ENCODE data around the gene HAT1.

HAT1 gene

DNA sequence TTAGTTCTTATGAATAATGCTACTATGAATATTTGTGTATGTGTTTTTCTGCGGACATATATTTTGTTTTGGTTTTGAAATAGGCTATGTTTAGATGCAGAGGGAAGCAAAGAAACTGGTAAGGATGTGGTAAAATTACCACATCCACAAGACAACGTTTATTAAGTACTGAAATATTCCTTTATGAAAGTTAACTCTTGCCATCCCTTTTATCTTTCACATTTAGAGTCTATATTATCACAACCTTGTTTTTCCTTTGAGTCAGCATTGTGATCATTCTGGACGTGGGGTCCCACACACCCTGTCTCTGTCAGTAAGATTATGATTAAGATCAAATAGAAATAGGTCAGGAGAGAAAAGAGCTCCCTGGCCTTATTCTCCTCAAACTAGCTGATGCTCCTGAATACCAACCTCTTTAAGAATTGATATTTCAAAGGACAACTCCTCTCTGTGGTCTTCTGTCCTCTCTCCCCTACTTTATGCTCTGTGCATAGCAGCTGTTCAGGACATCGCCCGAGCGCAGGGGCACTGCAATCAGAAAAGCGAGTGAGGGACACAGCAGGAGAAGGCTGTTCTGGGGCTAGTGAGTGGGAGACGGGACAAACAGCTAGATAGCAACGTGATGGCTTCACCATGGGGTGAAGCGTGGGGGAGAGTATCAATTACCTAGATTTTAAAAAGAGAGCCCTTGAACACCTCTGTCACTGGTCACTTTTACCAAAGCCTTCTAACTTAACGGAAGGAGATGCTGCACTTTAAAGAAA lies 89.7 kb downstream of the HAT1 start:
- H3K4me3 ChIP-seq (ENCODE audit: low read length): no peak overlapping the region
- TF ChIP-seq ZNF274 (IDR thresholded peaks at IDR 0.05; ENCODE audit: low read depth, low read length): no peak

DNA sequence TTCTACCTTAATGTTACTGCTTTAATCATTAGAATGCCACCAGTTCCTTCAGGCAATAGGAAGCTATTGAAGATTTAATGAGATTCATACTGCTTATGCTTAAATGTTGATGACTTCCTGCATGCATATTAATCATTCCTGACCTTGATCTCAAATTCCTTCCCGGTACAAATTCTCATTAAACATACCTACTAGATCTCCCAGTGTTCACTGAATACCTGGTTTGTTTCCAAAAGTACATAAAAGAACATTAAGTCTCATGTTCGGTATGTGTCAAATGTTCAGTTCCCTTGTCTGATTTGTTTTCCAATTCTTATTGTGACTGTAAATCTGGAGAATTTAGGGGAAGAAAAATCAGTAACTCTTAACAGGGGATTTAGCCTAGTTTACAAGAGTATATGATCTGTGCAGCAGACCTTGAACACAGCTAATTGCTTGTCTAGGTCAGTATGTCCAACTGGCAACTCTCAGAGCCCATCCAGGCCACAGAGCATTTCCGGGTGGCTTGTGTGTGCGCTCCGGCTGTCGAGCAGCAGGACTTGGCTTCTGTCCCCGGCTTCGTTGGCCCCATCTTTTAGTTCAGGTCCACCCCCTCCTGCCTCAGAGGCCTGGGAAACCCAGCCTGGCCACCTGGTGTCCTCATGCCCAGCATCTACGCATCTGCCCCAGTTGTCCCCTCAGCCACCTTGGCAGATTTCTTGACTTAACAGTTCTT lies 90.6 kb downstream of the HAT1 start:
- H3K4me3 ChIP-seq (ENCODE audit: low read length): no peak overlapping the region
- no peak for TF ChIP-seq ZNF274 (IDR thresholded peaks at IDR 0.05; ENCODE audit: low read depth, low read length)

DNA sequence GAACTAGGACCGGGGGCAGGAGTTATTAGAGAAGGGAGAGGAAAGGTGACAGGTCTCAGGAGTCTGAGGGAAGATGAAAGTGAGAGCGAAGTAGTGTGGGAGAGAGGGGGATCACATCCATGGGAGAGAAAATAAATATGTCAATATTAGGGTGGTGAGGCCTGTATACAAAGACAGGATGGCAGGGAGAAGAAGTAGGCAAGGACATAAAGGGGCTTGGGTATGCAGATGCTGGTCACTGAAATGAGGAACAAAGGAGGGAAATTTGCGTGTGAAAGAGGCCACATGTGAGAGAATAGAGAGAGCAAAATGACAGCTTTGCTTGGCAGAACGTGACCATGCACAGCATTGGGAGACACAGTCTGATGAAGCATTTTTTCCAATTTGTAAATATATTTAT lies 91.1 kb downstream of the HAT1 start:
- no peak overlapping the region for H3K4me3 ChIP-seq (ENCODE audit: low read length)
- TF ChIP-seq ZNF274 (IDR thresholded peaks at IDR 0.05; ENCODE audit: low read depth, low read length): no peak

DNA sequence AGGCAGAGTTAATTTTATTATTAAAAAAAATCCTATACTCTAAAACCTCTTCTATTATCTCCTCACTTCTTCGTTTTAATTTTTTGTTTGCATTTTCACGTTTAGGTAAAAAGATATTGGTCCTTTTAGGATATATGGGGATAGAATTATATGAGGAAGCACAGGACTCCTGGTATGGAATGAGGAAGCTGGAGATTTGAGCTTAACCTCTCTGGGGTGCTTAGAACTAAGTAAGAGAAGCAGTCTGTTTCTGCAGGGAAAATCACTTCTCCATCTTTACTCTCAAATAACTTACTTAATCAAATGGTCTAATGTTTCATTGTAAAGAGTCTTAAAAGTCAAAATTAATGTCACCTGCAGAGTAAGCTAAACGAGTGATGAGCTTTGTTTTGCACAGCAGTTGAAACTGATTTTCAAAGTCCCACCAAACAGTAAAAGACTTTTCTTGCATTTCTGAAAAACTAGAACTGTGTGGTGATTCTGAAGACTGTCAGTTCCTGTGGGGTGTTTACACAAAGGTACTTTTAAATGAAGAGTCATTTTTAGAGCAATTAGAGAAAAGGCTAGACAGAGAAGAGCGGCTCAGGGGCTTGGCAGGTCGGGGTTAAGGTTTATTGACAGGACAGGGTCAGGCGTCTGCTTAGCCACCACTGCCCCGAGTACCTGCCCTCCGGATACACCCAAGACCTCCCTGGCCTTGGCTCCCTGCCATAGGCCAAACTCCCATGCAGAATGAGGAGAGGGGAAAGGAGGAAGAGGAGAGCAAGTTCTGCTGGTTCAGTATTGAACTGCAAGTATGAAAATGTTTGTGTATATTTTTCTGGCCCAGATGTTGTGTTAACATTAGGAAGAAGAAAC lies 99.0 kb downstream of the HAT1 start:
- H3K4me3 ChIP-seq (ENCODE audit: low read length): no peak overlapping the region
- no peak for TF ChIP-seq ZNF274 (IDR thresholded peaks at IDR 0.05; ENCODE audit: low read depth, low read length)

DNA sequence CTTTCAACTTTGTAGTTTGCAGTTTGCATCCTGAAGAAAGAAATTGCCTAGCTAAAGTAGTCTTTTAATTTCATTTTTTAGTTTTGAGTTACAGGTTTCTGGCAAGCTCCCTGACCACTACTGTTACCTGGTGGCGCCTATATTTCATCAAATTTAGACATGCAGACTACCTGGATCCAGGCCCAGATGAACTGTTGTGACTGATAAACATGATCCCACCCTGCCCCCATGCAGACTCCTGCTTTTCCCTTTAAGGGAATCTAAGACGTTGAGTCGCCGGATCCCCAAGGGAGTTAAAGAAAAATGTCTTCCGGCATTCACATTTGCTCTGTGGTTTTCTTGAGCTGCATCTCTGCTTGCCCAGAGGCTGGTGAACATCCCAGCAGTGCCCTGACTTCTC lies 99.7 kb downstream of the HAT1 start:
- H3K4me3 ChIP-seq (ENCODE audit: low read length): no peak overlapping the region; the same call in 1 of the 2 replicates
- no peak for TF ChIP-seq ZNF274 (IDR thresholded peaks at IDR 0.05; ENCODE audit: low read depth, low read length)

DNA sequence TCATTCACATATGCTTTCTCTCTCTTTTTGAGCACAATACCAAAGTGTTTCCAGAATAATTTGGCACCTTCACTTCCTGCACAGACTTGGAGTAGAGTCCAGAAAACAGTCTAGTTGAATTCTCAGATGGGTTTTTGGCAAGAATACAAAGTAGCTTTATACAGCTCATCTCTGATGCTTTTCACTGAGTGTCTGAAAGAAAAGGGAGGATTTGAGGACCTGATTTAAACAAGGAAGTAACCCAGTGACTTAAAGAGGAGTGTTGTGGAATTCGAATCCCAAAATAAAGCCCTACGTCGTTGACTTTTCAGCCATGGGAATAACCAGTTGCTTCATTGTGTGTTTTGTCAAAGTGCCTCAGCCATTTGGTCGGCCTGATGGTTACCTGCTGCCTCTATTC lies 109.3 kb downstream of the HAT1 start:
- TF ChIP-seq ZNF274 (IDR thresholded peaks at IDR 0.05; ENCODE audit: low read depth, low read length): no peak
- no peak overlapping the region for H3K4me3 ChIP-seq (ENCODE audit: low read length)

Data from GM08714 (cell line).